HG03521 (cell line): Measurements from ENCODE around the gene YEATS4.

Source experiments
- ATAC-seq: cut with Tn5 transposase; IDR thresholded peaks from one replicate; pipeline ENCODE4 v1.9.1; 2021; ENCODE audit warnings: mild to moderate bottlenecking, moderate library complexity; ENCODE audit not compliant: unreplicated experiment

Gene YEATS4

DNA sequence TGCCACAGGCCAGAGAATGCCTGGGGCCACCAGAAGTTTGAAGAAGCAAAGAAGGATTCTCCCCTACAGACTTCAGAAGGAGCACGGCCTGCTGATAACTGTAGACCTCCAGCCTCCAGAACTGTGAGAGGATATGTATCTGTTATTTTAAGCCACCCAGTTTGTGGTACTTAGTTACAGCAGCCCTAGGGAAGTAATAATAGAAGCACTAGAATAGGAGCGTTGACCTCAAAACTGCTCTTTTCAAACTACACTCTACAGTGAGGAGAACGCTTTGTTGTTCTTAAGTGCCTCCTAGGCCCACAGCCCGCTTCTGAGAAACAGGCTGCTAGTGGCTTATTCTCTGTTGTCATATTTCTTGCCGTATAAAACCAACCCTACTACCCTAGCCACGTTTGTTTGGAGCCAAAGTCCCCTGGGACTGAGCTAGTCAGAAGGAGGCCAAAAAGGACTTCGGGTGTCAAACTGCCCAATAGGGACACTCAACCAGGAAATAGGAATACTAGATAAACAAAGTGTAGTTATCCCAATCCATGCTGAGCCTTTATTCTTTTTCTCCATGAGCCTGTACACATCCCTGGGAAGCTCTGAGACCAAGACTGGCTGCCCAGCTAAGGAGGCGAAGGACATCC lies 72.2 kb downstream of the YEATS4 start:
- no peak for ATAC-seq

DNA sequence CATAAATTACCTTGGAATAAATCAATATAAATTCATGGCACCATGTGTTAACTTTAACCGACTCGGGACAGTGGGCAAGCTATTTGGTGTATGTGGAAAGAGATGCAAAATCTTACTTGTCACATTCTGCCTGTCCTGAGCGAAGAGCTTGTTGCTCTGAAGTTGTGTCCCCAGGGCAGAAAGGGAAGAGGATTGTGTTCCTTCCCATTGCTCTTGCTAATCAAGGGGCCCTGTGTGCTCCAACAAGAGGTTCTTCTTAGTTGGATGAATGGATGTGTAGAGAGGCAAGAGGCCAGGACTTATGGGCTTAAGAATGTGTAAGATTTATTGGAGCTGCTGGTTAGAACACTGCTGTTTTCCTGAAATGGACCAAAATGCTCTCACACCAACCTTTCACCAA lies 74.1 kb downstream of the YEATS4 start:
- ATAC-seq = no peak

DNA sequence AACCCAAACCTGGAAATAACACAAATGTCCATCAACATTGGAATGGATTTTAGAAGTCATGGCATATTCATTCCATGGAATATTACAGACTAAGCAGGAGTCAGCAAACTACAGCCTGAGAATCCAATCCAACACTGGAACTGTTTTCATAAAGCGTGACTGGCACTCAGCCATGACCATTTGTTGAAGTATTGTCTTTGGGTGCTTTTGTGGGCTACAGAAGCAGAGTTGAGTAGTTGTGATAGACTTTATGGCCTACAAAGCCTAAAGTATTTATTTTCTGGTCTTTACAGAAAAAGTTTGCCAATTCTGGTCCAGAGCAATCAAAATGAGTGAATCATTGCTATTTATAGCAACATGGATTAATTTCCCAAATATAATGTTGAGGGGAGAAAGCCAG lies 76.1 kb downstream of the YEATS4 start:
- ATAC-seq = no peak

DNA sequence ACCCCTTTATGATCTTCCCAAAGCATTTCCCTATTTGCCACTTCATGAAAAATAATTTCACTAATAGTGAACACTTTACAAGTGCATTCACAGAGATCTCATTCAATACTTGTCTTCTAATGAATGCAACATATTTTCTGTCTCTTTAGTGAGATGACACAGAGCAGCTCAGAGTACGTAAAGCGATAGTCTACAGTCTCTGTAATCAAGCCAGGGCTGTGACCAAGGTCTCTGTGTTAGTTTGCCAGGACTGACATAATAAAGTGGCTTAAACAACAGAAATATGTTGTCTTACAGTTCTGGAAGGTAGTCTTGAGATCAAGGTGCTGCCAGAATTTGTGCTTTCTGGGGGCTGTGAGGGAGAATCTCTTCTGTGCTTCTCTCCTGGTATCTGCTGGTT lies 77.5 kb downstream of the YEATS4 start:
- ATAC-seq = no peak

DNA sequence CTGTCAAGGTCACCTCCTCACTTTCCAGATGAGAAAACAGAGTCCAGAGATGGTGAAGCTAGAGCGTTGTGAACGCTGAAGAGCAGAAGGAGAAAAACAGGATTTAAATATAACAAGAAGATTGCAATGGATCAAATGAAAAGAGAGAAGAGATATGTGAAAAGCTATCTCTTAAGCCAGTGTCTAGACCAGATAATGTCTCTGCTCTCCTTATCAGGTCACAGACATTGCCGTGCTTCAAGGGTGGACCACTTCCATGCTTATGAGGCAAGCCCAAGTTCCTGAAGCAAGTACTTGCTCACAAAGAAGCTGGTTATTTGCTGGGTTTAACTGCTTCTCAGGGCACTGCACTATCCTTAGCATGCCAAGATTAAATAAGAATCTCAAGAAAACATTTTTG lies 79.0 kb downstream of the YEATS4 start:
- no peak for ATAC-seq

DNA sequence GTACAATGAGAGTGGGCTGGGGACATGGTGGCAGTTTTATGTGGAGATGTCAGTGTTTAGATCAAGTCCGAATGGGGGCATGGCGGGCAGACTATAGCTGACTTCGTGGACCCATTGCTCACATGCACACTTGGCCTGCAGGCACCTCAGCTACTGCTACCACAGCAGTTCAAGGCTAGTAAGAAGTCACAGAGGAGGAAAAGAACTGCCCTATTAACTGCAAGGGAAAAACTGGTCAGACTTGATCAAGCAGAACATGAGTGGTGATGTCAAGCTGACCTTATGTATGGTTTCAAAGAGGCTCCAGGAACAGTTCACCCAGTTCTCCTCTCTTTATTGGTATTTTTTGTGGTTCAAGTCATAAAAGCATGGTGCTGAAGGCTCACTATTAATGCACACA lies 80.5 kb downstream of the YEATS4 start:
- ATAC-seq = no peak
